Activated naive CD8-positive, alpha-beta T cell treated with anti-CD3 and anti-CD28 coated beads, Interleukin-2, amount 50 U/mL, for 16 hours (primary cell): ENCODE data around the gene MAD1L1.

Experiments used
- DNase-seq: peaks from one replicate; pipeline ENCODE4 v3.0.0-alpha.2; 2020; ENCODE audit warnings: low read depth, low spot score

The MAD1L1 gene

DNA sequence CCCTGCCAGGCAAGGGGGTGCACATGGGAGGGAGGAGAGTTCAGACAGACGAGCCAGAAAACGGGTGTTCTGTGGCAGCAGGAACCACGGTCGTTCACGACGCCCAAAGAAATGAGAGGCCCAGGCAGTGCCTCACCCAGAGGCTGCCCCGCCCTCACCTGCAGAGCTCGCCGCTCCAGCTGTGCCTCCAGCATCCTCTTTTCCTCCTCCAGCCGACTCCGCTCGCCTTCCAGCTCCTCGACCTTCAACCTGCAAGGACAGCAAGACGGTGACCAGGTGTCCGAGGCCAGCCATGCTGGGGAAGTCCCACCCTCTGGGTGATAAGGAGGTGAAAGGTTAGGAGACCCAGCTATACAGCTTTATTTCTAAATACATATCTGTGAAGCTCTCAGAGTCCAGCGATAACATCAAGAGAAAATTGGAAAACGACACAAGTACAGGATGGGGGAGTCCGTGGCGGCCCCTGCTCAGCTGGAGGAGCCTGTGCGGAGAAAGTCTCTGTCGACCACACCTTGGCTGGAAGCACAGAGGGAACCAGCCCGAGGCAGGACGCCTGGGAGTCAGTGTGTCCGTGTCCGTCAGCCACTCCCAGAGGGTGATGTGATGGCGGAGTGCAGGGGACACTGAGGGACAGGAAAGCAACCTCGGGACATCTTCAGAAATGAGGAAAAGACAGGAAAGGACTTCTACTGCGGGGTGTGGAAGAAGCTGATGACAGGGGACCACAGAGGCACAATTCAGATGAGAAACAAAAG, 275.1 kb downstream of the MAD1L1 start:
- no peak for DNase-seq

DNA sequence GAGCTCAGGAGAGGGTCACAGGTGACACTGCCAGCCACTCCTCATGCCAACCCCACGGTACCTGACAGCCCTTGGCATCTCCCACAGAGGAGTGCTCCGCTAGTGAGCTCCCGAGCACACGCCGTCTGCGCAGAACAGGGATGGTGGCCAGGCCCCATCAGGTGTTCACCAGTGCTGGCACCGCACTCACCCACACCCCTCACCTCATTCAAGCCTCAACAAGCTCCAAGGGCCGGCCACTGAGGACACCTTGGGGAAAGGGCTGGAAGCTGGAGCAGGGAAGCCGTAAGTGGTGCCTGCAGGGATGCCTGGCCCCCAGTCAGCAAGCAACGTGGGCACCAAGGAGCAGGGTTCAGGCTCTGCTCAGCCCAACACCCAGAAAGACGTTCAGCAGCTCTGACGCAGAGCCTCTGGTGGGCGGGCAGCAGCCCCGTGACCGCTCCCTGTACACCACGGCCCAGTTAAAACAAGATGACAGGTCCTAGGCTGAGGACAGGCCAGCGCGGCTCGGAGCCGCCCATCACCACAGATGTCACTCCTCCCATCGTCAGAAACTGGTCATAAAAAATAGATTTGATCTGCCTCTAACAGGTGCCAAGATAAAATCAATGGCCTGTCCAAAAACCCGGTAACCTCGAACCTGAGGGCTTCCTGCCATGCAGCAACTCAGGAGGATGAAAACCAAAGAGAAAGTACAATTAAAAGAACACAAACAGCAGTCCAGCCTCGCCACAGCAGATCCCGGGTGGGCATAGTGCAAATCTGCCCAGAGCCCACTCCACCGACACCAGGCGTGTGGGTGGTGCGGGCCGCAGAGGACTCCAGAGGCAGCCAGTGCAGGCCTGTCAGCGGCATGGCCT, 275.9 kb downstream of the MAD1L1 start:
- no peak for DNase-seq

DNA sequence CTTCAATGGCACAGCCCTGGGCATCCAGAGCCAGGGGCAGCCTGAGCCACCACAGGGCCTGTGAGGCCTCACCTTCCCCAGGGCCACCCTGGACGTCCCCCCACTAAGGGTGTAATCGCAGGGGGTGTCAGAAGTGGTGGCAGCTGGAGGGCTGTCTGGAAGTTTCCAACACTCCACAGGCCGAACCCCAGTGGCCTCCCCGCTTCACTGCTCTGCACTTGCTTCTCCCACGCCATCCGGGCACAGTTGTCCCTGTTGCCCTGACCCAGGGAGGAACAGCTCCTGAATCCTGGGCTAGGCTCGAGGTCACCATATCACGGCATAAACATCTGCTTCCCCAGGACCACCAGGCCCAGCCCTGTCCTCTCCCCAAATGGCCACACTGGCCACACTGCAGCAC, 276.6 kb downstream of the MAD1L1 start:
- no peak for DNase-seq

DNA sequence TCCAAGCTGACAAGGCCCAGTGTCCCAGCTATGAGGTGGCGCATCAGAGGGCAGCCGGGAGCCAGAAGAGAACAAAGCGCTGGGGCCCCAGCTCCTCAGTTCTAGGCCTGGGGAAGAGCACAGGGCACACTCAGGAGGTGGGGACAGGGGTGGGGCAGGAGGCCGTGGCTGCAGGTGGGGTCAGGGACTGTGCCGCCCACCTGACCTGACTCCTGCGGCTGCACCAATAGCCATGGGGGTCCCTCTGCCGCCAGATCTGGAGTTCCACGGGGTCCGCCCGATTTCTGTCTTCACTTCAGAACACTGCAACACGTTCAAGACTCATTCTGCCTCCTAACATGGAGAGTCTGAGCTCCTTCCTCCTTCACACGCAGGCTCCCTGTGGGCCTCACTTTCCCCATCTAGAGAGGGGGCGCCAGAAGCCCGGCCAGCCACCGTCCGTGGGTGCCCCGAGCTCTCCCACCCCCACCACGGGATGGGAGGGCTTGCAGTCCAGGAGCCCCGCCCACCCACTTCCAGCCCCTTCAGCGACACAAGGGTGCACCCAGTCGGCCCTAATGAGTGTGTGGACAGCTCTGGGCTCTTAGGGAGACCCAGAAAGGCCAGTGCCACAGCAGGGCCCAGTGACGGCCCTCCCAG, 278.3 kb downstream of the MAD1L1 start:
- no peak for DNase-seq

DNA sequence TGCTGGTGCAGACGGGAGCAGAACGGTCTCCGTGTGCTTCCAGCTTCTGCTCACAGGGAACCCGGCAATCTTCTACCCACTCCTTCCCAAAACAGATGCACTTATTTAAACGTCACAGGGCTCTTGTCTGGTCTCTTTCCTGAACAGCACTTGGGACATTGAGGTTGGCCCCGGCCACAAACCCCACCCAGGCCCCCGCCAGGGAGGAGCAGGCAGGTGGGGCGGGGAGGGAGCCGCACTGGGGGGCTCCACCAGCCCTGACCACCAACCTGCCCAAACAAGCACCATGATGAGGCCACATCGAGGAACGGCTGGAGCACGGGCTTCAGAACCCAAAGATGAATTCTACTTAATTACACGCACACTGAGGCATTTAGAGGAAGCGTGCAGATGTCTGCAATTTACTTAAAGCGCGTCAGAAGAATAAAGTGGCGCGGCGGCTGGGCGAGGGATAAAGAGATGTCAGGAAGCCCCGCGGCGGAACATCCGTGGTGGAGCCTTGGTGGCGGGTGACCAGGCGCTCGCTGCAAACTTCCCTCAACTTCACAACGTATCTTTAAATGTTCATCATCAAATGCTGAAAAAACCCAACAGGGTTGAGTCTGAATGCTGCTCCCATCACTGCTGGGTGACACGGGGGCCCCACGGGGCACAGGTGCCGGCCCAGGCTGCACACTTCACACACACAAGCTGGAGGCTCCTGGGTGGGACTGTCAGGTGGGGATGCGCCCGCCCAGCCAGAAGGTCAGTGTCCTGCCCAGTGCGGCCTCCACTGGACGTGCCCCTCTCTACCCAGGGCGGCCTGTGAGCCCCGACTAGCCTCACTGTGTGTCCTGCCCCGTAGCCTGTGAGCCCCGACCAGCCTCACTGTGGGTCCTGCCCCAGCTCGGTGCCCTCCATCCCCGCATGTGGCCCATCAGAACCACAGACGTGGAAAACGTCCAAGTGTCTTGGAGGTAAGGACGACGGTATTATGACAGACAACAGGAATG, 279.2 kb downstream of the MAD1L1 start:
- DNase-seq, result no peak

DNA sequence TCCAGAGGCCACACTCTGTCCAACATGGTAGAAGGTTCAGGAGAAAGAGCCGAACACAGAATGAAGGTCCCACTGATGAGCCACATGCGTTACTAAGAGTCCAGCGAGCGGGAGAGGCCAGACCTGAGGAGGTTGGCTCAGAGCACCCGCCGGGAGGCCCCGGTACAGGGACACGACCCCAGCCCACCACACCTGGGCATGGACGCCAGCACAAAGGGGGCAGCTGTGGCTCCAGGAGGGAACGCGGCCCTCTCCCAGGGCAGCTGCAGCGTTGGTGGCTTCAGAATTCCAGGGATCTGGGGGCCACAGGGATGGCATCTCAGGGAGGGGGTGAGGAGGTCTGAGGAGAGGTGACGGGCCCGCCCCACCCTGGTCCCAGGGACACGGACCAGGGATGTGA, 280.0 kb downstream of the MAD1L1 start:
- DNase-seq, result no peak

DNA sequence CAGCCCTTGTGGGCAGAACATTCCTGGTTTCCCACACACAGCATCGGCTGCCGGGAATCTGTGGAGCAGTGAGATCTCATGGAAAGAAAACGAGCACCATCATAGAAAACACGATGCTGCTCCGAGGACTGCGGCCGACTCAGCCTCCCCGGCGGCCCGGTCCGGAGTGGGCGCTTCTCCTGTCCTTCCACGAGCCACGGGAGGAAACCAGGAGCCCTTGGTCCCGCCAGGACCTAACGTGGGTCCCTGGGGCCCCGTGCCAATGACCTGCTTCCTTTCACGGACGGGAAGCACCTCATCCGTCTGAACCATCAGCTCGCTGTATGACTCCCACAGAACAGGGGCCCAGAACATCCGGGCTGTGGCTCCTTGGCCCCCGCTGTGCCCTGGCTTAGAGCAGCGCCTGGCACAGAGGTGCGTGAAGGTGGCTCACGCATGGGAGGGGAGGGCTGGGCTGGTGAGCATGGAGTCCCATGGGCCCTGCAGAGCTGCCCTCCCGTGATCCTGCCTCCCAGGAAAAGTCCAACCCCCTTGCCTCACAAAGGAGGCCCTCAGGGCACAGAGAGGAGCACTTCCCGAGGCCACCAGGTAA, 280.5 kb downstream of the MAD1L1 start:
- no peak for DNase-seq

DNA sequence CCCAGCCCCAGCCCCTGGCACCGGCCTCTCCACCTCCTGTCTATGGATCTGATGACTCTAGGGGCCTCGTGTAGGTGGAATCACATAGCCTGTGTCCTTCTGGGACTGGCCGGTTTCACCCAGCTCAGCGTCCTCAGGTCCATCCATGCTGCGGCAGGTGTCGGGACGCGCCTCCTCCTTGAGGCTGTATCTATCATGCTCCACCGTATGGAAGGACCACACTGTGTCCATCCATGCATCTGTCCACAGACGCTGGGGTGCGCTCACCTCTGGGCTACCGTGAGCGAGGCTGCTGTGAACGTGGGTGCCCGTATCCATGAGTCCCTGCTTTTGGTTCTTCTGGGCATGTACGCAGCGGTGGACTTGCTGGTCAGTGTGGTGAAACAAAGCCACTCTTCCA, 281.1 kb downstream of the MAD1L1 start:
- no peak for DNase-seq

DNA sequence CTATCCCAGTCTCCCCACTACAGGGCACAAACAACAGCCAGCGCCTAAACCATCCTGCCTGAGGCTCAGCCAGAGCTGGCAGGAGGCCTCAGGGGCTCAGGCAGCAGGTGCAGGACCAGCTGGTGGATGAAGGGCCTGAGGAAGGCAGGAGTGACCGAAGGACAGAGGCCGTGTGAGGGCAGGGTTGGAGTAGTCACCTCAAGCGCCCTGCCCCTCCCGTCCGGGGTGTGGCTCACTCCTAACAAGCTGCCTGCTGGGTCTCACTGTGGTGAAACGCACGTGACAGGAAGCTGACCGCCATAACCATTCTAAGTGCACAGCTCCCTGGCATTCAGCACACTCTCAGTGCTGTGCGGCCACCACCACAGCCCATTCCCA, 281.6 kb downstream of the MAD1L1 start:
- DNase-seq, result no peak

DNA sequence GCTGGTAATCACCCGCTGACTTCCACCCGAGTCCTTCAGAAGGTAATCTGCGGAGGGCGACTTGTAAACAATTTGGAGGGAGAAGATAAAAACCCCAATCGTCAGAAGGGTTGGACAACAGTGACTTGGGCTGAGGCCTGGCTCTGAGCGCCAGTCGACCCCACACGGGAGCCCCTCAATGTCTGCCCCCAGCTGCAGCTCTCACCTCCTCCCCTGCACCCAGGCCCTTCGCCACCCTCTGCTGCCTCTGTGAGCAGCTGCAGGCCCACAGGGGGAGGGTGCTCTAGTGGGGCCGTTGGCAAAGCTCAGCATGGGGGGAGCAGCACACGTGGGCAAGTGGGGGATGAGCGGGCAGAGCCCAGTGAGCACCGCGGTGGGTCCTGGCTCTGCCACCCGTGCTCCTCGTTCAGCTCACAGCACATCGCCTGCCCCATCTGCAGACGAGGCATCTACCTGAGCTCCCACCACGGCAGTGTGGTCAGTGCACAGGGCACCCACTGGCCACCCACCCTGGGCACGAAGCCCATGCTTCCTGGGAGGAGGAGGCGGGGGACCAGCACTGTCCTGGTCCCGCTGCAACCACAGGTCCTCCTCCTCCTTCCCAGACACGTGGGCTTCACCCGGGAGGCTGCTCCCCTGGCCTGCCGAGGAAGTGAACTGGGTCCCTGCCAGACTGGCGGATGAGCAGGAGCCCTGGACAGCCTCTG, 282.1 kb downstream of the MAD1L1 start:
- DNase-seq, result no peak

DNA sequence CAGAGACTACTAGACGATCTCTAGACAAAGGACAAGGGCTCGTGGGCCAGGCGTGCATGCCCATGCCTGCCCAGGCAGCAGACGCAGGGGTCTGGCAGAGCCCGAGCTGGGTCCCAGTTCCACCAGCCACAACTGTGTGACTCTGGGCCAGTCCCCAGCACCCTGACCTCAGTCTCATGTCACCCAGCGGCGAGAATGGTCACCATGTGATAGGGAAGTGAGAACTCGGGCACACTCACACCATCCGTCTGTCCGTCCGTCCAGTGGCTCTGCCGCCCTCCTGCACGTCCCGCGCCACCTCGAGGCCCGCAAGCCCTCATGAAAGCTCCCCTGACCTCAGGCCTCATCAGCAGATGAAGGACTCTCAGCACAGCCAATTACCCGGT, 282.7 kb downstream of the MAD1L1 start:
- no peak for DNase-seq

DNA sequence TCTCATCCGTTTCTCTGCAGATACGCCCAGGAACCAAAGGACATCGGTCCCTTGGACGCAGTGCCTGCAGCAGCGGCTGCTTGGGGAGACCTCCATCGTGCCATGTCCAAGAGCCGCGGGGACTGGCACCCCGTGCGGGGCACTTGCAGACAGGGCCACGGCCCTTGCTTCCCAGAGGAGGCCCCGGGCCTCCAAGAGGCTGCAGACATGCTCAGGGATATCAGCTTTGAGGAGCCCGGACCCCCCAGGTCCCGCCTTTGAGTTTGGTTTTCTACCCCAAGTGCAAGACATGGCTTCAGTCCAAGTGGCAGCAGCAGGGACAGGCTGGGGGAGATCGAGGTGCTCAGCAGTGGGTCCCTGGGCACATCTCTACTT, 283.1 kb downstream of the MAD1L1 start:
- no peak for DNase-seq

DNA sequence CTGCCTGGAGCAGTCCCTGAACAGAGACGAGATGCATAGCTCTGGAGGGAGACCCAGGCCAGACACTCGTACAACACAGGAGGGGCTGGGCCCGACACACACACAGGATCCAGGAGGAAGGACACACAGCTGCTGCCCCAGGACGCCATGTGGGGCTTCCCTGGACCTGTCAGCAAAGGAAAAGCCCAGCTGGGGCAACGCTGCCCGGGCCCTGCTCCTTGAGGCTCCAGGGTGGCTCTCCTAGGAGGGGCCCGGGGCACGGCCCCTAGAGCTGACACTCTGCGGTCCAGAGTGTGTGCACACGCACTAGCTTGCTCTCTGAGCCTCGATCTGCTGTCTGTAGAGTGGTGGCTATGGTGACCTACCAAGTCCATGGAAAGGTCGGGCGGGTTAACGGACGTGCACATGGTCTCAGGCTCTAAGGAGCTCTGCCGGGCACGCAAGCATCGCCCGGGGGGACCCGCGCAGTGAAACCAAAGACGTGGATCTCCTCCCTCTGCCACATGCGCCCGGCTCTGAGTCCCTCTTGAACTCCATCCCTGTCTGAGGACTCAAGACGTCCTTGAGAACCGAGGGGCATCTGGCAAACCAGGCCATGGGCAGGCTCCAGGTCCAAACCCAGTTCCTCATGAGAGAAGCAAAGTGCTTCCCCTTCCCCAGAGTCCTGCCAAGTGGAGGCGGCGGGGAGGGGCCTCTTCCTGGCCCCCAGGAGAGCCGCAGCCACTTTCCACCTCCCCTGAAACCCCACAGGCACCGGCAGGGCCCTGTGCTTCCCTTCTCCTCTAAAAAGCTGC, 283.7 kb downstream of the MAD1L1 start:
- no peak for DNase-seq

DNA sequence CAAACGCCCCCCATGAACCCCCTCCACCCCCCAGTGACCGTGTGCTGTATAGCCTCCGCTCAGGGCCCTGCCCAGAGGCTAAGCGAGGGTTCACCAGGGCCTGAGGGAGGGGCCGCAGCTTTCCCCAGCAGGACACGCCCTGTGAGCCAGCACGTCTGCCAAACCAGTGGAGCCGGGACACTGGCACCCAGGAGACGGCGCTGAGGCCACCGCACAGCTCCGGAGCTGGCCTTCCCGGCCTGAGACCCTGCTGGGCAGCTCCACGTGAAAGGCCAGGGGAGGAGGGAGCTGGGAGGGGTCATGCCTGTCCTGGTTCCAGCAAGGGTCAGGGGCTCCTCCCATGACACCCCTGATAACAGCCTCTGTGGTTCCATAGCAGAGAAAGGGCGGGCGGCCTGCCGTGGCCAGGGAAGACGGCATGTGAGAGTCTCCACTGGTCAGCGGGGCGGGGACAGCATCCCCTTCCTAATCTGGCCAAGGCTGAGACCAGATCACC, 284.4 kb downstream of the MAD1L1 start:
- DNase-seq, result no peak

DNA sequence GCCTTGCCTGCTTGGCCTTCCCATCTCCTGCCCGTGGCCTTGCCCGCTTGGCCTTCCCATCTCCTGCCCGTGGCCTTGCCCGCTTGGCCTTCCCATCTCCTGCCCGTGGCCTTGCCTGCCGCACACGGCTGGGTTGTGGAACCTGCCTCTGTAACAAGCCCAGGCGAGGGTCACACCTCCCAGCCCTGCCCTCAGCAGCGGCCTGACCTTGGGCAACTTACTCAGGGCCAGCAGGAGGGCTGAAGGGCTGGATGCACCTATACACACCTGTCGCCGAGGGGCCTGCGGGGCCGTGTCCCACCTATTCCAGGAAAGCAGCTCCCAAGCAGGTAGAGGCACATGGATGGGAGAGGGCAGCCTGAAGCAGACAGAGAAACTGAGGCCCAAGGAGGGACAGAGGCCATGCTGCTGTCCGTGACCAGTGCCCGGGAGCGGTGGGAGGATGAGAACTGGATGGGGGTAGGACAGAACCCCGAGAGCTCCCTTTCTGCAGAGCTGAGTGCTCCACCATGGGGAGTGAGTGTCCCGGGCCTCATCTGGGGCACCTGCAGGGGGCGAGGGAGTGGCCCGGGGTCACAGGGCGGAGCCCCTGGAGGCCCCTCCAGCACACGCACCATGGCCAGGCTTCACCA, 285.0 kb downstream of the MAD1L1 start:
- DNase-seq, result no peak

DNA sequence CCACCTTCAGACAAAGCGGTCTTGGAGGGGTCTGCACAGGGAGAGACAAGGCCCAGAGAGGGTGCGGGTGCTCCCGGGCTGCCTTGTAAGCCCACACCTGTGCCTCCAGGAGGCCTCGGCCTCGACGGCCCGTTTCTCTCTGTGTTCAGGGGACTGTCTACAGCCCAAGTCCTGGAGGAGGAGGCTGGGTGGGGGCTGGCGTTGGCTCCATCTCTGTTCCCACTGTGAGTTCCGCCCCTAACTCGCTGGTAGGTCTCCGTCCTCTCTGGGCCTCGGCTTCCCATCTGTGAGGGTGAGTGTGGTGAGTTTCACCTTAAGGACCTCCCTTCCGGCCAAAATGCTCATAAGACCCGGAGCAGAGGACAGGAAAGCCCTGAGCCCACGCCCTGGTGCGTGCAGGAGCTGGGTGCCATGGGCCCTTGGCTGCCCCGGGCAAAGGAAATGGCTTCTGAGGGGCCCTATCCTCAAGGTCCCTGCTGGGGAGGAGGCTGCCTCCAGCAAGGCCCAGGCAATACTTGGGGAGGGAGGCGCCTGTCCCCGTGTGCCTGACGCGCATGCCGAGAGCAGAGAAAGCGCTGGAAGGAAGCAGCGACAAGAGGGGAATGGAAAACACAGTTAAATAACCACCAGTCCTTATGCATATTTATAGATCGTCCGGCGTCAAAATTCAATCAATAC, 285.8 kb downstream of the MAD1L1 start:
- DNase-seq, result no peak

DNA sequence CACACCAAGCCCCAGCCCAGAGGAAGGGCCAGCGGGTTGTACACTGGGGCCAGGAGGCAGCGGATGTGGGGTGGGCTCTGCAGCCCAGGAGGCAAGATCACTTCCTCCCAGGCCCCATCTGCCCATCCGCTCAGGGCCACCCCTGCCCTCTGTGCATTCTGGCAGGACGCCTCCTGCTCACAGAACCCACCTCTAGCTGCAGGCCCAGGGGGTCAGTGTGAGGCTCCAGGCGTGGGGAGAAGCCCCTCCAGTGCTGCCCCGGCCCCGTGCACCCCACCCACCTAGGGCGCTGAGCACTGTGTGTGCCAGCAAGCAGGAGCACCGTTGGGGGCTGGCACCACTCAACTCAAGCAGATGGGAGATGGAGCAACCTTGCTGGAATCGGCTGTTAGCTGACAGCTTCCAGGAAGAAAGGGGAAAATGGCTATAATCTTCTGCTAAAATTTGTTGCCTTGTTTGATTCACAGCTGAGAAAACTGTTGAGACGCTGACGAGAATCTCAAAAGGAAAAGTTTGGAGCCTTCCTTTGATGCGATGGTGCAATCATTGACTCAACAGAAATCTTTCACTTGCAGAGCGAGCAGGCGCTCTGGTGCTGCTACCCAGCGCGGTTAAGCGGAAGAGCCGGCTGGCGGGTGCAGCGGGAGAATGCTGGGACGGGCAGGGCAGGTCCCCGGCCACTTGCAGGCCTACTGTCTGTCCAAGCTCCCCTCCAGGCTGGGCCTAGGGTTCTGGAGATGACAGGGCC, 286.5 kb downstream of the MAD1L1 start:
- DNase-seq, result no peak

DNA sequence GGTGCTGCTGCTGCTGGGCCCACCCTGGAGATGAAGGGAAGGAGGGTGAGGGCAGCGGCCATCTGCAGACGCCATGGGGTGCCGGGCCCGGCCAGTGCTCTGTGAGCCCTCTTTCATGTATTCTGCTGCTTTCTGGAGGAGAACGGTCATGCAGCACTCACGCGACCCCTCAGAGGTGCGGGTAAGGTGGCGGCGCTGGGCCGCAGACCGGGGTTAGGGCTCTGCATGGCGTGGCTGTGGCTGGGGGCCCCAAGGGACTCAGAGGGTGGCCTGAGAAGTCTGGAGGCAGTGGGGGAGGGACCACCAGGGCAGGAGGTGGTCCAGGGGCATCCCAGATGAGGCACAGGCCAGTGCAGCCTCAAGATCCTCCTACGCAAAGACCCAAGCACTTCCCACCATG, 287.2 kb downstream of the MAD1L1 start:
- DNase-seq, result no peak
